GM12801 (cell line): Measurements from ENCODE around the gene DOC2B.

Experiments used
- TF ChIP-seq, protein P1 (sequence below): IDR thresholded peaks from one replicate; pipeline ENCODE4 v1.5.1; 2011; ENCODE audit warnings: control low read depth; ENCODE audit not compliant: insufficient read length; ENCODE audit errors: extremely low read depth

DOC2B gene

DNA sequence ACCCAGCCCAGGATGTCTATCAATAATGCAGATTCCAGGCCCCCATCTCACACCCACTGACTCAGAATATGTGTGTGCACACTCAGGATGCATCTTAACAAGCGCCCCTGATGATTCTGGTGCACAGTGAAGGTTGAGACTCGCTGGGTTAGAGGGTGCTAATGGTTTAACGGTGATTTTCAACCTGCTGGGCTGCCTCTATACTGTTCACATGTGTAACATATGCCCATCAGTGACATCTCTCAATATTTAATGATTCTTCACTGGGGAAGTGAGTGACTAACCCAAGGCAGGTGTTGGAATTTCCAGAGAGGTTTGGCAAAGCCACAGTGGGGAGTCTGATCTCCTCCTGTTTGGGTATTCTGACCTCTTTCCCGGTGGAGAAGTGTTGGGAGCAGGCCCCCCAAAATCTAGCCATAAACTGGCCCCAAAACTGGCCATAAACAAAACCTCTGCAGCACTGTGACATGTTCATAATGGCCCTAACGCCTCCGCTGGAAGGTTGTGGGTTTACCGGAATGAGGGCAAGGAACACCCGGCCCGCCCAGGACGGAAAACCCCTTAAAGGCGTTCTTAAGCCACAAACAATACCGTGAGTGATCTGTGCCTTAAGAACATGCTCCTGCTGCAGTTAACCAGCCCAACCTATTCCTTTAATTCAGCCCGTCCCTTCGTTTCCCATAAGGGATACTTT is 4.1 kb upstream of the DOC2B start:
- TF ChIP-seq, protein P1, sequence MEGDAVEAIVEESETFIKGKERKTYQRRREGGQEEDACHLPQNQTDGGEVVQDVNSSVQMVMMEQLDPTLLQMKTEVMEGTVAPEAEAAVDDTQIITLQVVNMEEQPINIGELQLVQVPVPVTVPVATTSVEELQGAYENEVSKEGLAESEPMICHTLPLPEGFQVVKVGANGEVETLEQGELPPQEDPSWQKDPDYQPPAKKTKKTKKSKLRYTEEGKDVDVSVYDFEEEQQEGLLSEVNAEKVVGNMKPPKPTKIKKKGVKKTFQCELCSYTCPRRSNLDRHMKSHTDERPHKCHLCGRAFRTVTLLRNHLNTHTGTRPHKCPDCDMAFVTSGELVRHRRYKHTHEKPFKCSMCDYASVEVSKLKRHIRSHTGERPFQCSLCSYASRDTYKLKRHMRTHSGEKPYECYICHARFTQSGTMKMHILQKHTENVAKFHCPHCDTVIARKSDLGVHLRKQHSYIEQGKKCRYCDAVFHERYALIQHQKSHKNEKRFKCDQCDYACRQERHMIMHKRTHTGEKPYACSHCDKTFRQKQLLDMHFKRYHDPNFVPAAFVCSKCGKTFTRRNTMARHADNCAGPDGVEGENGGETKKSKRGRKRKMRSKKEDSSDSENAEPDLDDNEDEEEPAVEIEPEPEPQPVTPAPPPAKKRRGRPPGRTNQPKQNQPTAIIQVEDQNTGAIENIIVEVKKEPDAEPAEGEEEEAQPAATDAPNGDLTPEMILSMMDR = no peak

GRCh38 chr17:183021-183420 is 1.6 kb upstream of the DOC2B start:
- TF ChIP-seq, protein P1 = no peak

- TF ChIP-seq, protein P1 = no peak
Measured at GRCh38 chr17:182050-182751, 751 bp upstream of the DOC2B start.

GRCh38 chr17:180381-181244 is 837 bp downstream of the DOC2B start:
- TF ChIP-seq, protein P1 = no peak

GRCh38 chr17:179781-180380 is 1.6 kb downstream of the DOC2B start:
- TF ChIP-seq, protein P1 = no peak

DNA sequence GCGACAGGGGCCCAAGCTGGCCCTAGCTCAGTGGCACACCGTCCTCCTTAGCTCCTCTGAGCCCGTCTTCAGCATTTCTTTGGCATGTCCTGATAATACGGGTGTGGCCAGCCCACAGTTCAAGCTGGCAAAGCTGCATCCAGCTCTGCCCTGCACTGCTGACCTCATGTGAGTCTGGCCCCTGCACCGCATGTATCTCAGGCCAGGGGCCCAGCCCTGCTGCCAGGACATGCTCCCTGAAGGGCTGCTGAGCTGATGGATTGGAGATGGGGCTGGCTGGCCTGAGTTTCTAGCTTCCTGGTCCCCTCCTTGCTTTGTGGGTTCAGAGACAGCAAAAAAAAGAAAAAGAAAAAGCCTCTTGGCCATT is 2.4 kb downstream of the DOC2B start:
- TF ChIP-seq, protein P1 = no peak

GRCh38 chr17:178292-179065 is 3.0 kb downstream of the DOC2B start:
- TF ChIP-seq, protein P1 = no peak
